ENCODE measurements around the gene XRCC6.

GRCh38 chr22:41642331-41643110 lies 21.4 kb downstream of the XRCC6 start:
- no peak for TF ChIP-seq CTCF (IDR thresholded peaks at IDR 0.05)
- TF ChIP-seq POLR2A (IDR thresholded peaks at IDR 0.05) = no peak
- no peak for TF ChIP-seq POLR2AphosphoS5 (IDR thresholded peaks at IDR 0.05)

Measured in prostate gland (tissue), 2 donors.